Iris pigment epithelial cell (primary cell): Measurements from ENCODE around the gene PLCH1.

ENCODE experiments used
- DNase-seq: peaks from one replicate; pipeline ENCODE4 v3.0.0-alpha.2; 2011; ENCODE audit warnings: low read depth

The PLCH1 gene

DNA sequence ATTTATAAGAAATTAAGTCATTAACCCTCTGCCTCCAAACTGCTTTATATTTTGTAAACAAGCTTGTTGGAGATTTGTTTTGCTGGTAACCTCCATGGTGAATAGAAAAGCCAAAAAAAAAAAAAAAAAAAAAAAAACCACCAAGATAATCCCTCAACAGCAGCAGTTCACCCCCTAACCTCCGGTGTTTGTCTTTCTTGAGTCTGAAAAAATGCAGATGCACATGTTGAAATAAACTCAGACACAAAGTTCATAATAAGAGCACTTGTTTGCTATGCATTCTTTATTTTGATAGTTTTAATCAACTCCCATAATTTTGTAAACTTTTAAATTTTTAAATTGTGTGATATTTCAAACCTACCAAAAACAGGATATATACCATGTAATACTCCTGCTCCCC, 1.8 kb upstream of the PLCH1 start:
- DNase-seq: no peak

DNA sequence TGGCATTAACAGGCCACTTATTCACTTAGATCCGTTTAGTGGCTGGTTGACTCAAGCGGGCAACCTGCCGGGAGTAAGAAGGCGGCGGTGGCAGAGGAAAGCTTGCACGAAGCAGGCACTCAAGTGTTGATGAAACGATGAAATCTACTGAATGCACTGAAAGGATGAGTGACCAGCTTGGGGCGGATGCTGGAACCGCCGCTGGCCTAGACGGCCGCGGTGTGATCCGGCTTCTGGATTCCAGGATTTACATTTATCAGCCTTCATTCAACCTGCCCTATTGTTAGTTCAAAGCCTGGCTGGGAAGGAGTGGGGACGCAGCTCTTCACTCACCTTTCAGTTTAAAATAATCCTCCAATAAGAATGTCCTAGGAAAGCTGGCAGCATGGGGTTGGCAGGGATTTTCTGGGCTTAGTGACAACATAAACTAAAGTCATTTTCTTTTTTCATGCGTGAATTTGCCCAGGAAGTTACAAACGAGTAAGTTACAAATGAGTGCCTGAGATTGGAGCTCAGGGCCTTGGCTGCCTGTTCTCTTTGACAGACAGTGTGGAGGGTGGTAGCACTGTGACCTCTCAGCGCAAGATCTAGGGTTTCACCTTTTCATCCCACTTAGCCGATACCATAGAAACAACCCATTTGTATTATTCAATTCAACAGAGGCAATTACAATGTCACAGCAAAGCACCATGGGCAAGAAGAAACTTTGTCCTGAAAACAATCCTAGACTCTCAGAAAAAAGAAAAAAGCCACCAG, 1.1 kb upstream of the PLCH1 start:
- peak; percentile 14 for DNase-seq

- no peak for DNase-seq
Observed at GRCh38 chr3:155744010-155744625, 753 bp downstream of the PLCH1 start.

- no peak for DNase-seq
Observed at GRCh38 chr3:155743606-155744005, 1.3 kb downstream of the PLCH1 start.

DNA sequence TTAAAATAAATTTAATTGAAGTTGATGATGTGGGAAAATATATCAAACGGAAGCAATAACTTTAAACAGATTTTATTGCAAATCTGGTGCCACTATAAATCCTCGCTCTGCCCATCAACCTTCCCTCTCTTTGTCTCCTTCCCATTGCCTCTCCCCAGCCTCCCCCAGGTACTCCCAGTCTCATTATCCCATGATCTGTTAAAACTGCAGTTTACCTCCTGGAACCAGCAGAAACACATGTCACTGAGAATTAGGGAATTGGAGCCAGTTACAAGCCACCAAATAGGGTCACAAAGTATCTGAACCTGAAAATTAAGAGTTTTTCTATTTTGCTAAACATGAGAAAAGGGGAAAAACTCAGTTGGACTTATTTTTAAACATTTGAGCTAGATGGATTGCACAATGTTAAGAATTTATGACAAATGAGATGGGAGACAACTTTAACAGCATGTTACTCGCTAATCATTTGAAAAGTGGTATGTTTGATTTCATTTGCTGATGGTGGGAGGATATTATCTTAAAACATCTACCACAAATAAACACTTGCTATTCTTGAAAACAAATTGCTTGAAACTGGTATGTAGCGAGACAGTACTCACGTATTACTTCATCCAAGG, 2.4 kb downstream of the PLCH1 start:
- DNase-seq: no peak

DNA sequence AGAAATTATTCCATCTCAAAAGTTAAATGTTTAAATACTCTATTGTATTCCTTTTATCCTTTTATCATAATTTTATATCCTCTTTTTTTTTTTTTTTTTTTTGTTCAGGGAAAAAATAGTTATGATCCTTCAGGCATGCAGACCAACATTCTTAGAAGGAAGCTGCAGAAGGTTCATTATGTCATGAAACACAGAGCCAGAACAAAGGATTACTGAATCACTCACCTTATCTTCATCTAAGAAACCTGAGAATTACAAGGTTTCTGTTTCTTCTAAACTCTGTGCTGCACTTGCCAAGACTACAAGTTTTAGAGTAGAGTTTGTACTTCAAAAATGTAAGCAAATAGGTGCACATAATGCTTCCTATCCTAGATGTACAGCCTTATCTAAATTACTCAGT, 3.3 kb downstream of the PLCH1 start:
- no peak for DNase-seq

DNA sequence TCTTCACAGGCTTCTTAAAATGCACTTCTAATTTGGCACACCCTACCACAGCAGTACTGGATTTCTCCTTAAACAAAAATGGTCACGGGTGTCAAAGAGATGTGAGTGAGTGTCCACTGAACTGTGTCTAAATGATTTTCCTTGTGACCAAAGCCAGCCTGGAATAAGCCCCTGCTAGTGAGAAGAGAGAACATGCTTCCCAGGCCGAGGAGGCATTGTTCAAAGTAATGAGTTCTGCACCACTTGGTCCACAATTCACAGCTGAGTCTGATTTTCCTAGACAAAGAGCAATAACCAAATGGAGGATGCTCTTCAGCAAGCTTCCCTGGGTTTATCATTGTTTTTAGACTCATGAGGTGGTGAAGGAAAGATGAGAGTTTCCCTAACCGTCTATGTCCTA, 3.8 kb downstream of the PLCH1 start:
- no peak for DNase-seq

DNA sequence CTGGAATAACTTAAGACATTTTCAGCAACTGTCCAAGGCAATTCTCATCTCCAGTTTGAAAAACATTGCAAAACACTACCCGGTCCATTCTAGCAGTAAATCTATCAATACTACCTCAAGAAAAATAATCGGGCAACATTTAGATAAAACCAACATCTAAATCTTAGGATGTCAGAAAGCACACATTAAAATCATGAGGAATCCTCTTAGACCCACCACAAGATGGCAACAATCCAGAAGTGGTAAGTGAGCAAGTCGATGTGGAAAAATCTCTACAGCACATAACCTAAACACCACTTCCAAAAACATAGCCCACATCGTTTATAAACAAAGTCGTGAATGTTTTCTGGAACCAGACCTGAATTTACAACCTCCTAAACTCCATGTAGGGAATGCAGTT, 5.7 kb downstream of the PLCH1 start:
- no peak for DNase-seq

DNA sequence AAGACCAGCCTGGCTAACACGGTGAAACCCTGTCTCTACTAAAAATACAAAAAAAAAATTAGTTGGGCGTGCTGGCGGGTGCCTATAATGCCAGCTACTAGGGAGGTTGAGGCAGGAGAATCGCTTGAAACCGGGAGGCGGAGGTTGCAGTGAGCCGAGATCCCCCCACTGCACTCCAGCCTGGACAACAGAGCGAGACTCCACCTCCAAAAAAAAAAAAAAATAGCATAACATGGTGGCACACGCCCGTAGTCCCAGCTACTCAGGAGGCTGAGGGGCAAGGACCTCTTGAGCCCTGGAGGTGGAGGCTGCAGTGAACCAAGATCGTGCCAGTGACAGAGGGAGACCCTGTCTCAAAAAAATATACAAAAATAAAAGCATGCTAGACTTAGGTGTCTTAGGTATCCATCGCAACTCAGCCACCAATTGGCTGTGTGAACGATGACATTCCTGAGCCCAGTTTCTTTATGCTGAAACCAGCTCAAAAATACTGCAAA, 6.2 kb downstream of the PLCH1 start:
- DNase-seq: no peak

DNA sequence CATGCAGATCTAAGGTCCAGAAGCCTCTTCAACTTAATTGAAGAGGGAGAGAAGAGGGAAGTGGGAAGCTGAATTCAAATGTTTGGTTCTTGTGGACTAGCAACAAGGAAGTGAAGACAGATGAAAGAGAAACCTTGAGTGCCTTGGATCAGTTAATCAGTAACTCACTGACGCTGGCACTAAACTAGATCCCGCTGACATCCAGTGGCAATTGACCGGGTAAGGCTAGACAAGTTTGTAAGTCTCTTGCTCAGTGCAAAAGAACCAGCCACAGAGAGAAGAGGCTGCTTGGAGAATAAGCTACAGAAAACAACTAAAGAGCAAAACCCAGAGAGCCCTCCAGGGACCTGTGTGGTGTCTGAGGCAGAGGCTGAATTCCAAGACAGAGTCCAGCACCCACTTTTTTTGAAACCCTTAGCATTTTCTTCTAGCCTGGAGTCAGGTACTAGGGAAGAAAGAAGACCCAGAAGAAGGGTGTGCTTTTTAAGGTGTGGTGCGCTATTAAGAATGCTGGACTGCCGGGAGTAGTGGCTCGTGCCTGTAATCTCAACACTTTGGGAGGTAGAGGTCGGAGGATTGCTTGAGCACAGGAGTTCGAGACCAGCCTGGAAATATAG, 6.9 kb downstream of the PLCH1 start:
- no peak for DNase-seq

GRCh38 chr3:155736381-155736780, 8.5 kb downstream of the PLCH1 start:
- no peak for DNase-seq

- DNase-seq: no peak
Observed at GRCh38 chr3:155730843-155731242, 14.0 kb downstream of the PLCH1 start.

DNA sequence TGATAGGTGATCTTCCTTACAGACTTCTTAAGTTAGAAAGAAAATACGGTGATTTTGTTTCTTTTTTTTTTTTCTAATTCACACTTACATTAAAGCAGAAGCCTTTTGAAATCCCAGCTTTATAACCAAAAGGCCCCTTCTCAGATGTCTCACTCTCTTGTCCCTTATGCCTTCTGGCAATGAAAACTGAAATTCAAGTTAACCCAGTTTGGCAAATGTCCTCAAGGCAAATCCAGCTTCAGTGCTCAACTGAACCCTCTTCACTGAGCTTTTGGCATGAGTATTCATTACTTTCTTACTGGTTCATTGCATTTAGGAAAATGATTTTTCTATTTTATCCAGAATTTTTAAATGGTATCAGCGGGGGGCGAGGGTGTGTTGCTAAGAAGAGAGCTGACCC, 17.0 kb downstream of the PLCH1 start:
- no peak for DNase-seq

- no peak for DNase-seq
Observed at GRCh38 chr3:155714295-155714718, 30.6 kb downstream of the PLCH1 start.

DNA sequence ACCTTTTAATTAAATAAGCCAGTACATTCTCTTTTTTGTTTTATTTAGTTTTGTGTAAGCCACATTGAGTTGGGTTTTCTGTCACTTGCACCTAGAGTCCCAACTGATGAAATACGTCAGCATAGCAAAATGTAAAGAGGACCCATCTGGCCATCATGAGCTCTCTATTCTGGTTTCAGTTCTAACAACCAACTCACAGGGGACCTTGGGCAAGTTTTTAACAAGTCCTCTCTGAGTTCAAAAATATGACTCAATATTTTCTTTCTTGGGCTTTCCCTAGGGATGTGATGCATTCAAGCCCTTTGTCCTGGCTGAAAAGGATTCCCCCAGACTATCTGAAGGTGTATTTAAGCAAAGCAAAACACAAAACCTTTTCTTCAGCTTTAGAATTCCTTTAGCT, 32.9 kb downstream of the PLCH1 start:
- DNase-seq: no peak

DNA sequence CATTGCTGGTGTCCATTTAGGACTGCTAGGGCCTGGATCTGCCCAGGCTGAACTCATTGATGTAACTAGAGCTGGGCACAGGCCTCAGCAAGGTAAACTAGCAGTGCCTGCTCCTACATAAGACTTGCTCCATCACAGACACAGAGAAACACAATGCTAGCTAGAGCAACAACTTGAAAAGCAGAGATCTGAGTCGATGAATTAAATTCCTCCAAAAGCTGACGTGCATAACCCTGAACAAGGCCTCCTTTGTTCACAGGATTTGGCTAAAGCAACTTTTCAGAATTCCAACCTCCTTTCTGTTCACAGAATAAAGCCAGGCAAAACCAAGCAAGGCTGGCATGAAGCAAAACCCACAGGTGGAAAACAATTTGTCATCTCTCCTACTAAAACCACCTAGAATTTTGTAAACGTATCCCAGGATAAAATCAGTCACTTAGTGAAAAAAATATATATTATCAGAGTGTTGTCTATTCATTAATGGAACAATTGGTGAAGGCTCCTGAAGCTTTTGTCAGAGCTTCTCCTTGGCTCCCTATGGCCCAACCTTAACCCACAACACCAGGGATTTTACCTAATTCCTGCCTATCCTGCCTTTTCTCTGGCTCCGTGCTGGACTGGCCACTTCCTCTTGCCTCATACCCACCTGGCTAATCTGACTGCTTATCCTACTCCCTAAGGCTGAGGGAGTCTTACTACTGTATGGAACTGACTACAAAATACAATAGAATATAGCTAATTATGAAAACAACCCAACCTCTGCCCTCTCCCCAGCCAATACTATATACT, 39.9 kb downstream of the PLCH1 start:
- DNase-seq: no peak

GRCh38 chr3:155704061-155704460, 40.8 kb downstream of the PLCH1 start:
- no peak for DNase-seq

DNA sequence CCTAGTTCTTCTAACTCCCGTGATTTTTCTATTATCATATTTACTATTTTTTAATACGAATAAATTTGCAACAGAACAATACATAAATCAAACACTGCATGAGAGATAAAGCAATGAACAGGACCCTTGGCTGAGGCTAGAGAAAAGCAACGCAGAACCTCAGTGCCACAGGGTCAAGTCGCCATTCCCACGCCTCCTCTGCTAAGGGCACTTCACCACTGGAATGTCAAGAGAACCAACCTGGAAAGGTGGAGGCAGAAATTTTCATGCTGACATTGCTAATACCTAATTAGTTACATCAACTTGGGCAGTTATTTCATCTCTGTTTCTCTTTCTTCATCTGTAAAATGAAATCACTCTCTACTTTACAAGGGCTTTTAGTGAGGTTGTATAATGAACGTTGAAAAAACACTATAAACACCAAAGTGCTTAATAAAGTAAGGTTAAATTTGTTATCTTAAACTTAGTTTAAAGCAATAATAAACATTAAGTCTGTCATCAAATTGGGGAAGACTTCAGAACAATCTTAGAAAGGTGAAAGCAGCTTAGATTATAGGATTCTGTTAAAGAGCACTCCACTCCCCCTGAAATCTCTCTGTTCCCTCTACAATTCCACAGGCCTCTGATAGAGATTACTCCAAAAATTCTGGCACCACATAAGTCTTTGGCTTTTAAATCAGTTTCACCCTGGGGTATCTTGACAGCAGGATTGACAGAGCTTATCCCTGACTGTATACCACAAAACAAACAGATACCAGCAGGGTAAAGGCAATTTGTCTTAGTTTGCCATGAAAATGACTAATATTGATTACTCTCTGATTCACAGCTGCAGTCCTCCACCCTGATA, 41.9 kb downstream of the PLCH1 start:
- DNase-seq: no peak

DNA sequence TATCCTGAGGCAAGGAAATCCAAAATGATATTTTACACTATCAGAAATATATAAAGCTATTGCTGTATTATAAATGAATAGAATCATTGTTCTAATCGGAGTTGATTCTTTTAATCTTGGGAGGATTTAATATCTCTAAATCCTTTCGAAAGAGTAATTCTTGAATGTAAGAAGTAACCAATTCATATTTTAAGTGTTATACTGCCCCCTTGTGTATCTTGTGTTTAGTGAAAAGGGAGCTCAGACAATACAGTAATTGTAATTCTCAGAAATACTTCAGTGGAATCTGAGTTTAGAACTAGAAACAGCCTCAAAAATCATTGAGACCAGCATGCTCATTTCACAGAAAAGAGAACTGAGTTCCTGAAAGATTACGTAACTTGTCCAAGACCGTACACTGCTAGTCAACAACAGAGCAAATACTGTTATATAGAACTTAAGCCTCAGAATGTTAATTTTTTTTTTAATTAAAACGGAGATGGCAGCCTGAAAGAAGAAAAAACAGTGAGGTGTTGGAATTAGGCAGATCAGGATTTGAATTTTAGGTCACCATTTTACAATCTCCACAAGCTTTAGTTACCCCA, 42.9 kb downstream of the PLCH1 start:
- DNase-seq: peak; percentile 42

GRCh38 chr3:155697542-155697941, 47.3 kb downstream of the PLCH1 start:
- DNase-seq: no peak

GRCh38 chr3:155690921-155691320, 54.0 kb downstream of the PLCH1 start:
- DNase-seq: peak; percentile 6
